ENCODE results near the gene ABLIM1.

The ABLIM1 gene

GRCh38 chr10:114391599-114391998 is 266.5 kb downstream of the ABLIM1 start:
- DNase-seq (ENCODE audit: low read depth in 3 of 3): no peak

DNA sequence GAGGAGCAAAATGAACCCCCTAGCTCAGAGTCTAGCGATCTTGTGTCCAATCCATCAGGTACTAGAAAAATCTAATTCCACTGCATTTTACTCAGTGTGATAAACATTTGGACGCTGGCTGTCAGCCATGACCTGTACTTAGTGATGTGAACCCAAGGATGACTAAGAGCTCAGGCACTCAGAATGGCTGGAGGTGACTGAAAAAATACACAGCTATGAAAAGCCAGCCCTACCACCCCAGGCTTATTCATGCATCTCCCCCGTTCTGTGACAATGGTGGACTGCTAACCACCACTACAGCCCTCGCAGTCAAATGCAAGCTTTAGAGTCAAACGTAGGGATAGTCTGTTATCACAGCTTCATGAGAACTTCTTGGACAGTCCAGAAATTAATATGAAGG is 268.6 kb downstream of the ABLIM1 start:
- DNase-seq (ENCODE audit: low read depth in 3 of 3): no peak

DNA sequence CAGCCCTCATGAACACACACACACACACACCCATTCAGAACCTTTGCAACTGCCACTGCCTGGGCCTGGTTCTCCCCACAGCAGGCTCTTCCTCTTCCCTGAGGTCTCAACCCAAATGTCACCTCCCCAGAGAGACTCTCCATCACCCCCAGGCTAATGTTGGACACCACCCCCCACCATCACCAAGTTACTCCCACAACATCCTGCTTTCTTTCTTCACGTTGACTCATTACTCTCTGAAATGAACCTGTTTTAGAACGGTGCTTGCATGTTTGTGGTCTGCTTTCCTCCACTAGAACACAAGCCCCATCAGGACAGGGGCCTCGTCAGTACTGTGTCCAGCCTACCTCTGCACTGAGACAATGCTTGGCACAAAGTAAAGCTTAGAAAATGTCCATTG is 269.8 kb downstream of the ABLIM1 start:
- DNase-seq (ENCODE audit: low read depth in 3 of 3): no peak

- no peak for DNase-seq (ENCODE audit: low read depth in 3 of 3)
These were observed 270.3 kb downstream of the ABLIM1 start for GRCh38 chr10:114387784-114388183.

- DNase-seq (ENCODE audit: low read depth in 3 of 3): no peak
These were observed 271.6 kb downstream of the ABLIM1 start for GRCh38 chr10:114386452-114386851.

GRCh38 chr10:114385557-114385956 is 272.5 kb downstream of the ABLIM1 start:
- DNase-seq (ENCODE audit: low read depth in 3 of 3): no peak

GRCh38 chr10:114384601-114385000 is 273.5 kb downstream of the ABLIM1 start:
- no peak for DNase-seq (ENCODE audit: low read depth in 3 of 3)

DNA sequence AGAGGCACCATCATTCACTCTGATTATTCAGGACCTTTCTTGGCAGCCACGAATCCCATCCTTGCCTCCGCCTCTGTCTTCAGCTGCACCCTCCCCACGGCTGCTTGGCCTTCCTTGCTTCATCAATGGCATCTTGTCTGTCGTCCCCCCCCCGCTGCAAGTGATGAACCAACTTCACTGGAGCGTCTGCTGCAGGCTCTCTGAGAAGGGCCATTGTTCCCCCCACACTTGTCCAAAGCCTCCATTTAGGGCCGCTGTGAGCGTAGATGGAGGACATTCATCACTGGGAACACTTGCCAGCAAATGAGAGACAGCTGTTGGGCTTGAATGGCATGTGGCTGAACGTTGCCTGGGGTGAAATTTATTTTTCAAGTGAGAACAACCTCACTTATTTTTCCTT is 273.9 kb downstream of the ABLIM1 start:
- no peak for DNase-seq (ENCODE audit: low read depth in 3 of 3)

All from stimulated activated CD4-positive, alpha-beta T cell treated with anti-CD3 and anti-CD28 coated beads, TNF-alpha, amount 100 ng/mL, for 4 hours (primary cell).